Suprapubic skin (tissue), 4 donors: ENCODE measurements around the gene ZKSCAN4. TPM values are rescaled to one million over a fixed set of nuclear protein-coding genes. Genes with fewer than 3 reads are reported as not detected.

Experiments
- DNase-seq, 2 donors: peaks; one replicate each; pipeline ENCODE4 v3.0.0-alpha.2; 2019; ENCODE audit warnings: low spot score in 2 of 2
- H3K27ac ChIP-seq: fragments of 200-600 bp; sonication (generic); one replicate; pipeline ENCODE4 v1.5.1; 2019
- H3K27me3 ChIP-seq: fragments of 200-600 bp; sonication (generic); one replicate; pipeline ENCODE4 v1.5.1; 2019
- H3K36me3 ChIP-seq: fragments of 200-600 bp; sonication (generic); one replicate; pipeline ENCODE4 v1.5.1; 2019
- H3K4me1 ChIP-seq: fragments of 200-600 bp; sonication (generic); one replicate; pipeline ENCODE4 v1.5.1; 2019
- H3K4me3 ChIP-seq: fragments of 200-600 bp; sonication (generic); one replicate; pipeline ENCODE4 v1.5.1; 2019; ENCODE audit warnings: mild to moderate bottlenecking
- H3K9me3 ChIP-seq: fragments of 200-600 bp; sonication (generic); one replicate; pipeline ENCODE4 v1.5.1; 2019
- CTCF ChIP-seq, 2 donors: fragments of 200-600 bp in 1 of 2; fragments of 450-650 bp in 1 of 2; sonication (generic) in 1 of 2; IDR thresholded peaks; one replicate each; pipeline ENCODE4 v1.5.1; 2016 to 2019; ENCODE audit warnings: antibody characterized with exemption in 2 of 2, mild to moderate bottlenecking in 1 of 2, moderate library complexity in 1 of 2
- EP300 ChIP-seq: sonication (generic); formaldehyde crosslinking; IDR thresholded peaks from one replicate; pipeline ENCODE4 v1.6.1; 2017; ENCODE audit warnings: antibody characterized with exemption
- POLR2A ChIP-seq, 2 donors: fragments of 450-650 bp; IDR thresholded peaks; one replicate each; pipeline ENCODE4 v1.6.1; 2017; ENCODE audit warnings: antibody characterized with exemption in 2 of 2, mild to moderate bottlenecking in 2 of 2, moderate library complexity in 2 of 2
- POLR2AphosphoS5 ChIP-seq, 3 donors: sonication (generic); formaldehyde crosslinking; IDR thresholded peaks; one replicate each; pipeline ENCODE4 v1.6.1; 2017; ENCODE audit warnings: antibody characterized with exemption in 3 of 3
- WGBS: methylation state at CpG from one replicate; pipeline ENCODE4 v1.1.5; 2018; 5-methylcytosine and 5-hydroxymethylcytosine counted together
- total RNA-seq, 4 donors: library from RNA; depleted of rRNA; stranded (reverse); fragments of >200 nt; gene quantifications; one replicate each; pipeline ENCODE4 v1.1.0, GENCODE V29; 2016

The ZKSCAN4 gene
- 1 to 10 TPM; 1.2 to 5.0 (median 3.0) TPM for total RNA-seq

DNA sequence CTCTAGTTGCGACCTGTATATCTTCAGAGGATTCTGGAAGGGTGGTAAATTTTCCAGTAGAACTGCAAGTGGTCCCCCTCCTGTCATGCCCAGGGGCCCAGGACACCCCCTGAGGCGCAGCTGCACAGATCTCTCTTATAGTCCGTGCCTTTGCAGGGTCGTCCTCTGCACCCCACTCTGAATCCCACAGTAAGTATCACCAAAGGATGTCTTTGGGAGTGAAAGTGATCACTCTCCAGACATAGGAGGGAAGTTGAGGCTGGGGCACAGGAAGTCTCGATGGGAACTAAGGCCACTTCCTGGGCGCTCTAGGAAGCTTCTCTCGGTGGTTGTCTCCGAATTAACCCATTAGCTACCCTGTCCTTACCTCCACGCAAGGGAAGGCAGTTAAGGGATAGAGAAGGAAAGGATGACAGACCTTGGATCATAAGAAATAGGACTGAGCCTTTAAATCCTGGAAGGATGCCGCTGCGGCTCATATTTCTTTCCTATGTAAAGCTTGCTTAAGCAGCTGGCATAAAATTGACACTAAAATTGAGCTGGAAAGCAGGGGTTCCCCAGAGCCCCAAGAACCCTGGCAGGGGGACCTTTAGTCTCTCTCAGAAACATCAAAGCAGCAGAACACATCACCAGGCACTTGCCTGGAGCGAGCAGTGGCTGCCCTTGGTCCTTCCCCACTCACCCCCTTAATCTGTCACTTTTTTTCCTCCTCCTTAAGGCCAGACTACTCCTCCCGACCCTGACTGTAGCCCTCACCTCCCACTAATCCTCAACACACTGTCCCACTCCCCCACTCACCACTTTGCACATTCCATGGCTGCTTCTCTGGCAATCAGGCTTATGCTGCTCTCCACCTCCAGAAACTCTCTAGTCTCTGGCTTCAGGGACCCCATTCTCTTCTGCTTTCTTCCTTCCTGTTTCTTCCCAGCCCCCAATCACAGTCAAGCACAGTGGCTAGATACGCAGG lies at the start of gene ZKSCAN4:
Gene ZKSCAN4 (minus strand): TSS at position 261 of the 967 bp plus-strand sequence. CDS start 289 bp downstream, outside the sequence.
- no peak within 1 kb of the TSS for H3K27ac ChIP-seq
- H3K36me3 ChIP-seq = peaks cover 9% of the 10 kb centered on the region
- peak within 1 kb of the TSS; percentile 68 for H3K4me3 ChIP-seq
- peaks cover 10% of the 10 kb centered on the region for H3K27me3 ChIP-seq
- WGBS = 9% methylated on average over 11 of the region's 14 CpGs
- no peak for TF ChIP-seq CTCF (IDR thresholded peaks at IDR 0.05)
- TF ChIP-seq EP300 = no peak
- peak in 1 of 3 donors; percentile 43 for TF ChIP-seq POLR2AphosphoS5 (IDR thresholded peaks at IDR 0.05)
- no peak for TF ChIP-seq POLR2A (IDR thresholded peaks at IDR 0.05)
- peaks cover 19% of the 10 kb centered on the region for H3K4me1 ChIP-seq
- DNase-seq = peak in 1 of 2 donors; percentile 74
- H3K9me3 ChIP-seq = no peaks in the 10 kb centered on the region

- TF ChIP-seq EP300 (no peak), CTCF (IDR thresholded peaks at IDR 0.05) (no peak), POLR2AphosphoS5 (IDR thresholded peaks at IDR 0.05) (no peak), POLR2A (IDR thresholded peaks at IDR 0.05) (no peak)
- 91% methylated on average over 7 of the region's 7 CpGs for WGBS
- Histone ChIP-seq H3K36me3 (peaks cover 5% of the 10 kb centered on the region), H3K27me3 (no peaks in the 10 kb centered on the region), H3K27ac (no peak overlapping the region), H3K4me1 (no peaks in the 10 kb centered on the region), H3K4me3 (no peak overlapping the region), H3K9me3 (no peaks in the 10 kb centered on the region)
- DNase-seq = no peak
Measured at GRCh38 chr6:28296520-28297060, 44.5 kb upstream of the ZKSCAN4 start.

GRCh38 chr6:28295326-28295725 lies 43.3 kb upstream of the ZKSCAN4 start:
- DNase-seq = no peak
- Histone ChIP-seq H3K9me3 (no peaks in the 10 kb centered on the region), H3K4me3 (no peak overlapping the region), H3K36me3 (peaks cover 5% of the 10 kb centered on the region), H3K27me3 (no peaks in the 10 kb centered on the region), H3K4me1 (no peaks in the 10 kb centered on the region), H3K27ac (no peak overlapping the region)
- TF ChIP-seq CTCF (IDR thresholded peaks at IDR 0.05) (no peak), POLR2AphosphoS5 (IDR thresholded peaks at IDR 0.05) (no peak), EP300 (no peak), POLR2A (IDR thresholded peaks at IDR 0.05) (no peak)
- WGBS = 96% methylated on average over 5 of the region's 5 CpGs

DNA sequence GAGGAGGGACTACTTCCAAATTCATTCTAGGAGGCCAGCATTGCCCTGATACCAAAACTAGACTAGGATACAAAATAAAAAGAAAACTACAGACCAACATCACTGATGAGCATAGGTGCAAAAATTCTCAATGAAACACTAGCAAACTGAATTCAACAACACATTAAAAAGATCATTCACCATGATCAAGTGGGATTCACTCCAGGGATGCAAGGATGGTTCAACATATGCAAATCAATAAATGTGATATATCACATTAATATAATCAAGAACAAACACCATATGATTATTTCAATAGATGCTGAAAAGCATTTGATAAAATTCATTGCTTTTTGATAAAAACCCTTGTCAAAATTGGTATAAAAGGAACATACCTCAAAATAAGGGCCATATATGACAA lies 39.5 kb upstream of the ZKSCAN4 start:
- H3K36me3 ChIP-seq = peaks cover 5% of the 10 kb centered on the region
- no peak overlapping the region for H3K4me3 ChIP-seq
- no peaks in the 10 kb centered on the region for H3K4me1 ChIP-seq
- no peak overlapping the region for H3K27ac ChIP-seq
- TF ChIP-seq EP300 = no peak
- no peaks in the 10 kb centered on the region for H3K27me3 ChIP-seq
- no peaks in the 10 kb centered on the region for H3K9me3 ChIP-seq
- DNase-seq = no peak

- H3K4me1 ChIP-seq = peaks cover 10% of the 10 kb centered on the region
- peaks cover 9% of the 10 kb centered on the region for H3K36me3 ChIP-seq
- H3K4me3 ChIP-seq = no peak overlapping the region
- no peaks in the 10 kb centered on the region for H3K9me3 ChIP-seq
- 100% methylated on average over 2 of the region's 2 CpGs for WGBS
- no peaks in the 10 kb centered on the region for H3K27me3 ChIP-seq
- no peak for DNase-seq
- H3K27ac ChIP-seq = no peak overlapping the region
- TF ChIP-seq POLR2A (IDR thresholded peaks at IDR 0.05) (no peak), EP300 (no peak), CTCF (IDR thresholded peaks at IDR 0.05) (no peak), POLR2AphosphoS5 (IDR thresholded peaks at IDR 0.05) (no peak)
Measured at GRCh38 chr6:28282926-28283325, 30.9 kb upstream of the ZKSCAN4 start.
